Loucy (cell line): Measurements from ENCODE around the gene GRB2.
"Not testable (repeated sequence)": the region's sequence is repeated elsewhere in the genome, so short reads cannot be mapped to it uniquely, and the experiment has no call there.

ENCODE experiments used
- H2AFZ ChIP-seq: fragments of 200-600 bp; sonication (generic); 2 replicates; pipeline ENCODE4 v1.6.0; 2016; ENCODE audit warnings: antibody characterized with exemption, mild to moderate bottlenecking, low read length, moderate library complexity
- H3F3A ChIP-seq: fragments of 200-600 bp; 2 replicates; pipeline ENCODE4 v1.6.0; 2016; ENCODE audit warnings: antibody characterized with exemption, low read depth, mild to moderate bottlenecking
- H3K27me3 ChIP-seq: fragments of 200-600 bp; sonication (generic); 2 replicates; pipeline ENCODE4 v1.6.1; 2014; ENCODE audit warnings: low read length, mild to moderate bottlenecking; ENCODE audit not compliant: insufficient read depth, poor library complexity, severe bottlenecking
- H3K36me3 ChIP-seq: fragments of 200-600 bp; sonication (generic); 2 replicates; pipeline ENCODE4 v1.6.1; 2016; ENCODE audit warnings: low read length; ENCODE audit not compliant: insufficient read depth
- H3K4me1 ChIP-seq: fragments of 200-600 bp; sonication (generic); 2 replicates; pipeline ENCODE4 v1.5.1; 2014; ENCODE audit warnings: low read length, mild to moderate bottlenecking; ENCODE audit not compliant: insufficient read depth, poor library complexity, severe bottlenecking
- H3K4me2 ChIP-seq: fragments of 200-600 bp; sonication (generic); 2 replicates; pipeline ENCODE4 v1.6.0; 2014; ENCODE audit warnings: antibody characterized with exemption, low read length, low read depth, mild to moderate bottlenecking; ENCODE audit not compliant: poor library complexity, severe bottlenecking
- H3K4me3 ChIP-seq: fragments of 200-600 bp; sonication (generic); 2 replicates; pipeline ENCODE4 v1.5.1; 2014; ENCODE audit warnings: low read length, mild to moderate bottlenecking, mixed read lengths; ENCODE audit not compliant: poor library complexity, severe bottlenecking
- H3K79me2 ChIP-seq: fragments of 200-600 bp; sonication (generic); 2 replicates; pipeline ENCODE4 v1.6.1; 2014; ENCODE audit warnings: low read length; ENCODE audit not compliant: insufficient read depth
- H3K9ac ChIP-seq: fragments of 200-600 bp; sonication (generic); 2 replicates; pipeline ENCODE4 v1.6.0; 2014; ENCODE audit warnings: mild to moderate bottlenecking, low read depth, low read length, moderate library complexity; ENCODE audit not compliant: poor library complexity, severe bottlenecking
- H3K9me2 ChIP-seq: fragments of 200-600 bp; sonication (generic); replicated peaks from 2 replicates; pipeline ENCODE4 v1.6.1; 2016; ENCODE audit warnings: low read depth, low read length, mixed read lengths
- H3K9me3 ChIP-seq: fragments of 200-600 bp; sonication (generic); 2 replicates; pipeline ENCODE4 v1.6.1; 2014; ENCODE audit warnings: mild to moderate bottlenecking, antibody characterized with exemption, low read length, low read depth; ENCODE audit not compliant: insufficient read depth
- H4K20me1 ChIP-seq: fragments of 200-600 bp; sonication (generic); 2 replicates; pipeline ENCODE4 v1.6.0; 2014; ENCODE audit warnings: antibody characterized with exemption, low read length, mild to moderate bottlenecking; ENCODE audit not compliant: insufficient read depth, poor library complexity, severe bottlenecking
- EZH2phosphoT487 ChIP-seq: fragments of 200-600 bp; IDR thresholded peaks from 2 replicates; pipeline ENCODE4 v1.6.1; 2018; ENCODE audit warnings: antibody characterized with exemption, mild to moderate bottlenecking, moderate library complexity, borderline replicate concordance
- TF ChIP-seq, protein P1 (sequence below): fragments of 200-600 bp; sonication (generic); conservative IDR thresholded peaks from 2 replicates; pipeline ENCODE4 v1.5.1; 2014; ENCODE audit warnings: mild to moderate bottlenecking, antibody characterized with exemption, low read length

The GRB2 gene

DNA sequence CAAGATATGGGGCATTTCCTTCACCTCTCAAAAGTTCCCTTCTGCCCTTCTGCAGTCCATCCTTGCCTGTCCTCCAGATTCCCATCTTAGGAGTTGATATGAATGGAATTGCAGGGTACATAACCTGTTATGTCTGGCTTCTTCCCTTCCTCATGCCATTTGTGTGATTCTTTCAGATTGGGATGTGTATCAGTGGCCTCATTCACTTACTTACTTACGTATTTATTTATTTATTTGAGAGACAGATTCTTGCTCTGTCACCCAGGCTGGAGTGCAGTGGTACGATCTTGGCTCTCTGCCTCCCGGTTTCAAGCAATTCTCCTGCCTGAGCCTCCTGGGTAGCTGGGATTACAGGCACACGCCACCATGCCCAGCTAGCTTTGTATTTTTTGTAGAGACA is 44.8 kb upstream of the GRB2 start:
- Histone ChIP-seq H3K4me1 (peaks cover 13% of the 10 kb centered on the region), H3K36me3 (no peaks in the 10 kb centered on the region), H3K4me3 (no peak overlapping the region), H3K9me2 (no peaks in the 10 kb centered on the region), H4K20me1 (no peaks in the 10 kb centered on the region), H3K9me3 (no peaks in the 10 kb centered on the region), H3K9ac (no peak overlapping the region), H3K27me3 (no peaks in the 10 kb centered on the region), H3K79me2 (no peaks in the 10 kb centered on the region), H3F3A (0 out of 2 replicates have a peak, but pooled peaks cover 3% of the 10 kb centered on the region), H3K4me2 (no peak overlapping the region), H2AFZ (no peak overlapping the region)
- no peak for TF ChIP-seq EZH2phosphoT487
- TF ChIP-seq, protein P1, sequence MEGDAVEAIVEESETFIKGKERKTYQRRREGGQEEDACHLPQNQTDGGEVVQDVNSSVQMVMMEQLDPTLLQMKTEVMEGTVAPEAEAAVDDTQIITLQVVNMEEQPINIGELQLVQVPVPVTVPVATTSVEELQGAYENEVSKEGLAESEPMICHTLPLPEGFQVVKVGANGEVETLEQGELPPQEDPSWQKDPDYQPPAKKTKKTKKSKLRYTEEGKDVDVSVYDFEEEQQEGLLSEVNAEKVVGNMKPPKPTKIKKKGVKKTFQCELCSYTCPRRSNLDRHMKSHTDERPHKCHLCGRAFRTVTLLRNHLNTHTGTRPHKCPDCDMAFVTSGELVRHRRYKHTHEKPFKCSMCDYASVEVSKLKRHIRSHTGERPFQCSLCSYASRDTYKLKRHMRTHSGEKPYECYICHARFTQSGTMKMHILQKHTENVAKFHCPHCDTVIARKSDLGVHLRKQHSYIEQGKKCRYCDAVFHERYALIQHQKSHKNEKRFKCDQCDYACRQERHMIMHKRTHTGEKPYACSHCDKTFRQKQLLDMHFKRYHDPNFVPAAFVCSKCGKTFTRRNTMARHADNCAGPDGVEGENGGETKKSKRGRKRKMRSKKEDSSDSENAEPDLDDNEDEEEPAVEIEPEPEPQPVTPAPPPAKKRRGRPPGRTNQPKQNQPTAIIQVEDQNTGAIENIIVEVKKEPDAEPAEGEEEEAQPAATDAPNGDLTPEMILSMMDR: no peak

DNA sequence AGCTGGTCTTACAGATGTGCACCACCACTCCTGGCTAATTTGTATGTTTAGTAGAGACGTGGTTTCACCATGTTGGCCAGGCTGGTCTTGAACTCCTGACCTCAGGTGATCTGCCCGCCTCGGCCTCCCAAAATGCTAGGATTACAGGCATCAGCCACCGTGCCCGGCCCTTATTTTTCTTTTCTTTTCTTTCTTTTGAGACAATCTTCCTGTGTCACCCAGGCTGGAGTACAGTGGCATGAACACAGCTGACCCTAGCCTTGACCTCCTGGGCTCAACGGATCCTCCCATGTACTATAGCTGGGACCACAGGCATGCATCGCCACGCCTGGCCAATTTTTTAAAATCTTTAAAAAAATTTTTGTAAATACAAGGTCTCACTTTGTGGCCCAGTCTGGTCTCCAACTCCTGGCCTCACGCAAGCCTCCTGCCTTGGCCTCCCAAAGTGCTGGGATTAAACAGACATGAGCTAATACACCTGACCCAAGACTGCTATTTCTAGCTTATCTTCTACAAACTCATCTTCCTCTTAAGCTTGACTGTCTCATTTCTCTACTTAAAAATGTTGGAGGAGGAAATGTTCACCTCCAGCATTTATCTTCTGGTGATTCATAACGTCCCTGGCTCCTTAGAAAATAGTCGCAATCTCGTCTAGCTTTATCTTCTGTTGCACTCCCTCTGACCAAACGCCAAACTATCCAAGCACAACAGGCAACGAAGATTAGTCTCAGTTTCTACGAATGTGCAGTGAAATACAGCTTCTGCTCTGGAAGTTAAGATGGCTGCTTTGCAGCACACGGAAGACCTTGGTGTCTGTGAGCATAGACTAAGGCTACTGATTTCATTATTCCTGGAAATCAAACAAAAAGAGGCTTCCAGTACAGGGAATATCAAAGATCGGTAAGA is 42.7 kb upstream of the GRB2 start:
- H3K9me3 ChIP-seq: no peaks in the 10 kb centered on the region
- no peak overlapping the region for H3K9ac ChIP-seq
- no peak overlapping the region for H3K4me3 ChIP-seq
- no peaks in the 10 kb centered on the region for H4K20me1 ChIP-seq
- H3F3A ChIP-seq: no peaks in the 10 kb centered on the region
- no peaks in the 10 kb centered on the region for H3K79me2 ChIP-seq
- TF ChIP-seq, protein P1: no peak
- TF ChIP-seq EZH2phosphoT487: no peak
- no peak overlapping the region for H2AFZ ChIP-seq
- no peaks in the 10 kb centered on the region for H3K9me2 ChIP-seq
- H3K4me1 ChIP-seq: no peaks in the 10 kb centered on the region
- no peaks in the 10 kb centered on the region for H3K36me3 ChIP-seq
- no peak overlapping the region for H3K4me2 ChIP-seq
- no peaks in the 10 kb centered on the region for H3K27me3 ChIP-seq

DNA sequence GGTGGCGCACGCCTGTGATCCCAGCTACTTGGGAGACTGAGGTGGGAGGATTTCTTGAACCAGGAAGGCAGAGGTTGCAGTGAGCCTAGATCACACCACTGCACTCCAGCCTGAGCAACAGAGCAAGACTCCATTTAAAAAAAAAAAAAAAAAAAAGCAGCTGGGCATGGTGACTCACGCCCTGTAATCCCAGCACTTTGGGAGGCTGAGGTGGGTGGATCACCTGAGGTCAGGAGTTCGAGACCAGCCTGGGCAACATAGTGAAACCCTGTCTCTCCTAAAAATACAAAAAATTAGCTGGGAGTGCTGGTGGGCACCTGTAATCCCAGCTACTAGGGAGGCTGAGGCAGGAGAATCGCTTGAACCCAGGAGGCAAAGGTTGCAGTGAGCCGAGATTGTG is 40.4 kb upstream of the GRB2 start:
- H2AFZ ChIP-seq, H3F3A ChIP-seq, H3K4me3 ChIP-seq, H3K4me1 ChIP-seq, H4K20me1 ChIP-seq, H3K79me2 ChIP-seq, H3K9me3 ChIP-seq, H3K36me3 ChIP-seq, H3K27me3 ChIP-seq, H3K9me2 ChIP-seq, H3K9ac ChIP-seq, H3K4me2 ChIP-seq: not testable (repeated sequence)

DNA sequence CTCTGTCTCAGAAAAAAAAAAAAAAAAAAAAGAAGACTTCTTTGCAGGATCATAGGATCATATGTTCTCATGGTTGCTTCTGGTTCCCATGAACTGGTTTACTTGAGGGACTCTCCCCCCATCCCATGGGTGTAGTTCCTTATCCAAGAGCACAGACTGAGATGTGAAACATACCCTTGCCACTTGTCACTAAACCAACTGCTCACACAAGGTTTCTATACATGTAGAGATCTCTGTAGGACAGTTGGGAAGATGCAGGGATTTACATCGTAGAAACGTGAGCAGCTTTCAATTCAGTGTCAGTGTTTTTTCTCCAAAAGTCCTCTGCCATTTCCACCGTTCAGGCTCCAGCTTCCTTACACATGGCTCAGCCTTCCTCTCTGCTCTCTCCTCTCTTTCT is 39.8 kb upstream of the GRB2 start:
- TF ChIP-seq, protein P1: no peak
- no peaks in the 10 kb centered on the region for H3K9me3 ChIP-seq
- no peak overlapping the region for H3K4me3 ChIP-seq
- no peaks in the 10 kb centered on the region for H3K4me1 ChIP-seq
- H4K20me1 ChIP-seq: no peaks in the 10 kb centered on the region
- H3K27me3 ChIP-seq: no peaks in the 10 kb centered on the region
- H3K4me2 ChIP-seq: no peak overlapping the region
- H3K9me2 ChIP-seq: no peaks in the 10 kb centered on the region
- H3K36me3 ChIP-seq: no peaks in the 10 kb centered on the region
- H3F3A ChIP-seq: no peaks in the 10 kb centered on the region
- no peak overlapping the region for H3K9ac ChIP-seq
- no peak overlapping the region for H2AFZ ChIP-seq
- H3K79me2 ChIP-seq: no peaks in the 10 kb centered on the region
